Sigmoid colon (tissue), 7 donors: ENCODE data around the gene ELMO3. TPM values are rescaled to one million over a fixed set of nuclear protein-coding genes. Genes with fewer than 3 reads are reported as not detected.

Experiments
- DNase-seq: peaks from one replicate; pipeline ENCODE4 v3.0.0-alpha.2; 2019
- H3K27ac ChIP-seq, 4 donors: fragments of 200-600 bp; sonication (generic); one replicate each; pipeline ENCODE4 v1.5.1; 2016 to 2019; ENCODE audit warnings: mild to moderate bottlenecking in 1 of 4
- H3K27me3 ChIP-seq, 3 donors: fragments of 200-600 bp; sonication (generic); one replicate each; pipeline ENCODE4 v1.5.1; 2019; ENCODE audit warnings: mild to moderate bottlenecking in 1 of 3
- H3K36me3 ChIP-seq, 4 donors: fragments of 200-600 bp; sonication (generic); one replicate each; pipeline ENCODE4 v1.5.1; 2016 to 2019
- H3K4me1 ChIP-seq, 4 donors: fragments of 200-600 bp; sonication (generic); one replicate each; pipeline ENCODE4 v1.5.1; 2017 to 2019
- H3K4me3 ChIP-seq, 4 donors: fragments of 200-600 bp; sonication (generic); one replicate each; pipeline ENCODE4 v1.5.1; 2017 to 2019; ENCODE audit warnings: mild to moderate bottlenecking in 2 of 4, moderate library complexity in 1 of 4
- H3K9me3 ChIP-seq, 4 donors: fragments of 200-600 bp in 3 of 4; sonication (generic) in 3 of 4; one replicate each; pipeline versions ENCODE4 v1.5.1 to v1.6.1; 2013 to 2019
- CTCF ChIP-seq, 4 experiments: fragments of 450-650 bp in 3 of 4; fragments of 200-600 bp in 1 of 4; IDR thresholded peaks; one replicate each; pipeline ENCODE4 v1.5.1; 2016 to 2019; ENCODE audit warnings: antibody characterized with exemption in 4 of 4, mild to moderate bottlenecking in 3 of 4, moderate library complexity in 2 of 4
- EP300 ChIP-seq, 4 donors: sonication (generic); formaldehyde crosslinking; IDR thresholded peaks; one replicate each; pipeline ENCODE4 v1.6.1; 2017; ENCODE audit warnings: antibody characterized with exemption in 4 of 4
- POLR2A ChIP-seq, 2 donors: fragments of 450-650 bp; IDR thresholded peaks; one replicate each; pipeline ENCODE4 v1.6.1; 2016; ENCODE audit warnings: antibody characterized with exemption in 2 of 2, mild to moderate bottlenecking in 2 of 2, moderate library complexity in 2 of 2
- POLR2AphosphoS5 ChIP-seq, 4 donors: sonication (generic); formaldehyde crosslinking; IDR thresholded peaks; one replicate each; pipeline ENCODE4 v1.6.1; 2017; ENCODE audit warnings: antibody characterized with exemption in 4 of 4
- WGBS, 2 donors: extraction: QIAGEN DNeasy Blood & Tissue Kit; methylation state at CpG; one replicate each; pipeline ENCODE4 v1.1.7; 2013; 5-methylcytosine and 5-hydroxymethylcytosine counted together
- intact Hi-C: fragments of 100-400 bp; cut with DNase I; formaldehyde crosslinking; loops from one replicate; pipeline ENCODE4 v1.15.1; 2023
- polyA plus RNA-seq, 3 donors: library from polyadenylated mRNA; stranded (reverse); fragments of 200-250 nt; gene quantifications; one replicate each; pipeline ENCODE4 v1.2.3, GENCODE V29; 2013
- total RNA-seq, 4 donors: library from RNA; depleted of rRNA; stranded (reverse); fragments of >200 nt; gene quantifications; one replicate each; pipeline ENCODE4 v1.1.0, GENCODE V29; 2016
- donor health status: healthy with polysubstance abuse.
- donor health status: Bipolar disorder and iron deficiency.
- donor health status: healthy.

The ELMO3 gene
- total and polyA plus RNA-seq, 7 donors, result 0.14 to 41.8 (median 1.7) TPM

- intact Hi-C loops, result no loop called here
- peaks cover 0 to 55% (median 47%) of the 10 kb centered on the region in 4 donors for H3K4me1 ChIP-seq
- TF ChIP-seq POLR2A (IDR thresholded peaks at IDR 0.05), result no peak
- peak in 1 of 4 donors; percentile 34 for TF ChIP-seq POLR2AphosphoS5 (IDR thresholded peaks at IDR 0.05)
- H3K27ac ChIP-seq, result peak overlapping the region; percentile 36 to 66 (median 54)
- H3K4me3 ChIP-seq, result no peak overlapping the region
- H3K36me3 ChIP-seq, result no peaks in the 10 kb centered on the region
- peak; percentile 86 for DNase-seq
- H3K9me3 ChIP-seq, result no peaks in the 10 kb centered on the region
- 68 to 91% methylated on average over 2 of the region's 2 CpGs for WGBS, 2 donors
- no peaks in the 10 kb centered on the region for H3K27me3 ChIP-seq
Measured at GRCh38 chr16:67181346-67181745, 17.6 kb upstream of the ELMO3 start.

GRCh38 chr16:67182288-67182687 is 16.6 kb upstream of the ELMO3 start:
- Histone ChIP-seq H3K4me3 (no peak overlapping the region), H3K9me3 (no peaks in the 10 kb centered on the region), H3K36me3 (no peaks in the 10 kb centered on the region), H3K27me3 (no peaks in the 10 kb centered on the region), H3K4me1 (peaks cover 0 to 54% (median 46%) of the 10 kb centered on the region in 4 donors), H3K27ac (peak overlapping the region in 2 of 4 donors; percentile 50 to 66)
- WGBS, 2 donors, result 89 to 90% methylated on average over 2 of the region's 2 CpGs
- TF ChIP-seq POLR2A (IDR thresholded peaks at IDR 0.05) (no peak), CTCF (IDR thresholded peaks at IDR 0.05) (no peak), EP300 (IDR thresholded peaks at IDR 0.05) (no peak), POLR2AphosphoS5 (IDR thresholded peaks at IDR 0.05) (no peak)
- intact Hi-C loops, result no loop called here
- no peak for DNase-seq

- intact Hi-C loops, result loop anchor here (1.0 kb wide), 1 partner anchor 62 kb away; no protein-coding TSS in a partner anchor
- peak overlapping the region; percentile 68 to 79 (median 73) for H3K4me3 ChIP-seq
Measured at GRCh38 chr16:67183284-67183626, 15.7 kb upstream of the ELMO3 start.

GRCh38 chr16:67183627-67184452 is 15.1 kb upstream of the ELMO3 start, which contains the start of gene MATCAP1:
MATCAP1 (minus strand) TSS chr16:67183963; CDS start chr16:67180610, 3,353 bp downstream.
- intact Hi-C loops, result loop anchor here (1.0 kb wide), 1 partner anchor 61 kb away; no protein-coding TSS in a partner anchor
- Histone ChIP-seq H3K36me3 (no peaks in the 10 kb centered on the region), H3K4me3 (peak within 1 kb of the TSS; percentile 68 to 79 (median 73)), H3K27ac (peak within 1 kb of the TSS; percentile 91 to 96 (median 94)), H3K4me1 (peaks cover 0 to 39% (median 32%) of the 10 kb centered on the region in 4 donors), H3K27me3 (no peaks in the 10 kb centered on the region), H3K9me3 (no peaks in the 10 kb centered on the region)
- DNase-seq, result peak; percentile 98
- TF ChIP-seq EP300 (IDR thresholded peaks at IDR 0.05) (peak in 2 of 4 donors; percentile 41 to 55), CTCF (IDR thresholded peaks at IDR 0.05) (no peak), POLR2A (IDR thresholded peaks at IDR 0.05) (peak in 1 of 2 donors; percentile 41), POLR2AphosphoS5 (IDR thresholded peaks at IDR 0.05) (peak; percentile 45 to 83 (median 67))
- 0% methylated on average over 77 of the region's 77 CpGs for WGBS, 2 donors

More at GRCh38 chr16:67183284-67183626, 15.7 kb upstream of the ELMO3 start:
- Histone ChIP-seq H3K4me1 (peaks cover 0 to 44% (median 38%) of the 10 kb centered on the region in 4 donors), H3K27me3 (no peaks in the 10 kb centered on the region), H3K9me3 (no peaks in the 10 kb centered on the region), H3K27ac (peak overlapping the region; percentile 91 to 96 (median 94)), H3K36me3 (no peaks in the 10 kb centered on the region)
- no peak for TF ChIP-seq CTCF (IDR thresholded peaks at IDR 0.05)
- WGBS, 2 donors, result 4 to 6% methylated on average over 11 of the region's 11 CpGs
- no peak for DNase-seq

- intact Hi-C loops, result no loop called here
- peaks cover 0 to 38% (median 31%) of the 10 kb centered on the region in 4 donors for H3K4me1 ChIP-seq
- peak overlapping the region; percentile 68 to 79 (median 73) for H3K4me3 ChIP-seq
- H3K27me3 ChIP-seq, result no peaks in the 10 kb centered on the region
- H3K27ac ChIP-seq, result peak overlapping the region; percentile 91 to 96 (median 94)
- DNase-seq, result no peak
- 6 to 8% methylated on average over 59 of the region's 59 CpGs for WGBS, 2 donors
- no peak for TF ChIP-seq POLR2A (IDR thresholded peaks at IDR 0.05)
- H3K36me3 ChIP-seq, result no peaks in the 10 kb centered on the region
- no peaks in the 10 kb centered on the region for H3K9me3 ChIP-seq
Measured at GRCh38 chr16:67184453-67184994, 14.4 kb upstream of the ELMO3 start.
